Keratinocyte (primary cell): ENCODE measurements around the gene NOD1. TPM values are rescaled to one million over a fixed set of nuclear protein-coding genes. Genes with fewer than 3 reads are reported as not detected.

Source experiments
- DNase-seq: peaks from one replicate; pipeline ENCODE4 v3.0.0-alpha.2; 2011; ENCODE audit warnings: low read depth, missing footprints, low spot score
- FAIRE-seq: peaks from 2 replicates; lab custom pipeline; 2011; peaks lifted over from hg19 to GRCh38; lab: Jason Lieb, UNC
- H2AFZ ChIP-seq: 2 replicates; pipeline ENCODE4 v1.6.0; 2012; ENCODE audit warnings: low read length, control low read depth, inconsistent platforms; ENCODE audit not compliant: control insufficient read depth
- H3K27ac ChIP-seq: 2 replicates; pipeline ENCODE4 v1.5.1; 2011; ENCODE audit warnings: low read length; ENCODE audit not compliant: control insufficient read depth, insufficient read depth
- H3K27me3 ChIP-seq: 3 replicates; pipeline ENCODE4 v1.6.0; 2011; ENCODE audit warnings: low read length; ENCODE audit not compliant: control insufficient read depth, insufficient read depth; ENCODE audit errors: extremely low read depth
- H3K36me3 ChIP-seq, 2 experiments: 2 replicates in 1 of 2; 3 replicates in 1 of 2; pipeline ENCODE4 v1.5.1; 2011; ENCODE audit warnings: low read length in 2 of 2, mild to moderate bottlenecking in 1 of 2; ENCODE audit not compliant: control insufficient read depth in 2 of 2, insufficient read depth in 2 of 2; ENCODE audit errors: extremely low read depth in 1 of 2
- H3K4me1 ChIP-seq: 3 replicates; pipeline ENCODE4 v1.5.1; 2011; ENCODE audit warnings: low read length; ENCODE audit not compliant: control insufficient read depth, insufficient read depth; ENCODE audit errors: extremely low read depth
- H3K4me2 ChIP-seq: 3 replicates; pipeline ENCODE4 v1.6.0; 2011; ENCODE audit warnings: low read depth, low read length; ENCODE audit not compliant: control insufficient read depth, insufficient read depth; ENCODE audit errors: extremely low read depth
- H3K4me3 ChIP-seq, 3 experiments: fragments of 200-600 bp in 1 of 3; sonication (generic) in 1 of 3; 2 replicates in 2 of 3; 3 replicates in 1 of 3; pipeline ENCODE4 v1.5.1; 2011 to 2016; ENCODE audit warnings: low read length in 3 of 3, mild to moderate bottlenecking in 3 of 3, control low read depth in 2 of 3, inconsistent platforms in 1 of 3, low read depth in 1 of 3, mixed read lengths in 1 of 3, mixed run types in 1 of 3, moderate library complexity in 1 of 3; ENCODE audit not compliant: control insufficient read depth in 2 of 3, insufficient read depth in 2 of 3; ENCODE audit errors: extremely low read depth in 1 of 3
- H3K79me2 ChIP-seq: 2 replicates; pipeline ENCODE4 v1.6.0; 2012; ENCODE audit warnings: low read length; ENCODE audit not compliant: control insufficient read depth, insufficient read depth
- H3K9ac ChIP-seq: 3 replicates; pipeline ENCODE4 v1.6.0; 2011; ENCODE audit warnings: low read length; ENCODE audit not compliant: control insufficient read depth, insufficient read depth; ENCODE audit errors: extremely low read depth
- H3K9me1 ChIP-seq: 3 replicates; pipeline ENCODE4 v1.6.0; 2011; ENCODE audit warnings: low read length; ENCODE audit not compliant: control insufficient read depth, insufficient read depth; ENCODE audit errors: extremely low read depth
- H3K9me3 ChIP-seq: 2 replicates; pipeline ENCODE4 v1.5.1; 2012; ENCODE audit warnings: low read depth, low read length; ENCODE audit not compliant: control insufficient read depth
- H4K20me1 ChIP-seq: 3 replicates; pipeline ENCODE4 v1.6.0; 2011; ENCODE audit warnings: low read length; ENCODE audit not compliant: control insufficient read depth, insufficient read depth; ENCODE audit errors: extremely low read depth
- CTCF ChIP-seq, 3 experiments: IDR thresholded peaks in 1 of 3; conservative IDR thresholded peaks in 1 of 3; optimal IDR thresholded peaks in 1 of 3; 2 replicates in 2 of 3; 3 replicates in 1 of 3; pipeline versions ENCODE3 to v1.5.1; 2011; ENCODE audit warnings: low read length in 3 of 3, mild to moderate bottlenecking in 3 of 3, moderate library complexity in 2 of 3, control low read depth in 1 of 3, inconsistent platforms in 1 of 3; ENCODE audit not compliant: insufficient read depth in 2 of 3; ENCODE audit errors: extremely low read depth in 1 of 3
- EZH2 ChIP-seq: IDR thresholded peaks from one replicate; pipeline ENCODE4 v1.6.1; 2012; ENCODE audit warnings: inconsistent platforms, mild to moderate bottlenecking, low read length, moderate library complexity
- dilution Hi-C: fragments of 300-500 bp; cut with MboI; formaldehyde crosslinking; loops from one replicate; pipeline ENCODE4 v1.7.0; 2020; ENCODE audit warnings: low sequenced_read_pairs; ENCODE audit not compliant: extremely low pct_ligation_motif_present
- polyA plus RNA-seq, 5 experiments: library from polyadenylated mRNA; depleted of rRNA in 3 of 5; stranded (reverse) in 3 of 5; stranded (forward) in 1 of 5; unstranded in 1 of 5; fragments of >200 nt; gene quantifications; 1 replicate in 1 of 5; 2 replicates in 3 of 5; 3 replicates in 1 of 5; pipeline versions ENCODE4 v1.2.1 to v1.2.3, GENCODE V29; 2011 to 2012; ENCODE audit warnings: missing spikeins in 2 of 5, low read depth in 1 of 5, low replicate concordance in 1 of 5

NOD1 gene
- polyA plus RNA-seq, 1 donor (not counting 4 experiments of a cell fraction or from before 2014, with no cell fraction given): 4.3 TPM

DNA sequence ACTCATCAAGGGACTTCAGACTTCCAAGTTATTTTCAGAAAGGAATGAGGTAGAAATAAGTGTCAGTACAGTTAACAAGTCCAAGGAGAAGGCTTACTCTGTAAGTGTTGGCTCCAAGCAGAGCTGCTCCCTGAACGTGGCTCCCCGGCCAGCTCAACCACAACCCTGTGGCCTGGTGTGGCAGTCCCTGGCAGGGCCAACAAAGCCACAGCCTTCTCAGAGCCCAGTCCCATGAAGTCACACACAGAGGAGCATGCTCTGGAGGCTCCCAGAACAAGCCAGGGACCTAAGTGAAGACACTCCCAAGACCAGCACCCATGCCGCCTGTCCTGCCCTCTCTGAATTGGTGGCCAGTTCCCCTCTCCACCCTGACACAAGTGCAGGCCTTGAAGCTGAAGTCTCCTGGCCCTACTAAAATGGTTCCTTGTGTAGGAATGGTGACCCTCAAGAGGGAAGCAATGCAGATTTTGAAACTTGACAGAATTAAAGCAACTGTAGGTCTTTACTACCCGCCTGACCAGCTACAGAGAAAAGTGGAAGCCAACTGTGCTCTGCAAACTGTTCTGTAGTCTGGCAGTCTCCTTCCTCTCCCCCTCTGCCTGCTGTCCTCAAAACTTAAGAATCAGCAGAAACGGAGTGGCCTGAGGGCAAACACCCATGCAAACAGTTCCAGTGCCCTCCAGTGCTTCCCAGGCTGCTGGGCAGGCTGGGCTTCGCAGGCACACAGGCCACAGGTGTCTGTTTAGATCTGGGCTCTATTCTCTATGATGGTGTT lies 51.1 kb downstream of the NOD1 start:
- peaks cover 1 to 15% of the 10 kb centered on the region in 2 experiments for H3K36me3 ChIP-seq
- TF ChIP-seq EZH2: no peak
- no peak for TF ChIP-seq CTCF (optimal IDR thresholded peaks at IDR 0.05 in 1 of 3, IDR thresholded peaks at IDR 0.05 in 1 of 3, conservative IDR thresholded peaks at IDR 0.05 in 1 of 3; ENCODE audit: extremely low read depth in 1 of 3, insufficient read depth in 2 of 3, low read length in 3 of 3)
- no peak overlapping the region for H3K9ac ChIP-seq
- H3K4me3 ChIP-seq: no peak overlapping the region
- no peak overlapping the region for H3K4me2 ChIP-seq
- no peaks in the 10 kb centered on the region for H4K20me1 ChIP-seq
- dilution Hi-C loops: no loop called here
- DNase-seq: no peak
- no peaks in the 10 kb centered on the region for H3K9me1 ChIP-seq
- no peaks in the 10 kb centered on the region for H3K4me1 ChIP-seq
- no peak for FAIRE-seq
- H2AFZ ChIP-seq: no peak overlapping the region
- H3K9me3 ChIP-seq: no peaks in the 10 kb centered on the region
- H3K79me2 ChIP-seq: no peaks in the 10 kb centered on the region
- no peak overlapping the region for H3K27ac ChIP-seq
- no peaks in the 10 kb centered on the region for H3K27me3 ChIP-seq

GRCh38 chr7:30424506-30424905 lies 54.1 kb downstream of the NOD1 start:
- dilution Hi-C loops: no loop called here
- TF ChIP-seq EZH2 (no peak), CTCF (optimal IDR thresholded peaks at IDR 0.05 in 1 of 3, IDR thresholded peaks at IDR 0.05 in 1 of 3, conservative IDR thresholded peaks at IDR 0.05 in 1 of 3; ENCODE audit: extremely low read depth in 1 of 3, insufficient read depth in 2 of 3, low read length in 3 of 3) (no peak)

More at GRCh38 chr7:30424506-30424905, 54.1 kb downstream of the NOD1 start:
- no peak for DNase-seq
- no peak overlapping the region for H3K27ac ChIP-seq
- no peaks in the 10 kb centered on the region for H3K27me3 ChIP-seq
- peaks cover 1 to 15% of the 10 kb centered on the region in 2 experiments for H3K36me3 ChIP-seq
- H3K4me2 ChIP-seq: no peak overlapping the region
- H3K9ac ChIP-seq: no peak overlapping the region
- H2AFZ ChIP-seq: no peak overlapping the region
- H3K9me3 ChIP-seq: no peaks in the 10 kb centered on the region
- H3K79me2 ChIP-seq: no peaks in the 10 kb centered on the region
- no peak overlapping the region for H3K4me3 ChIP-seq
- H4K20me1 ChIP-seq: no peaks in the 10 kb centered on the region
- H3K4me1 ChIP-seq: no peaks in the 10 kb centered on the region
- no peak for FAIRE-seq
- H3K9me1 ChIP-seq: no peaks in the 10 kb centered on the region
